Smooth muscle cell (in vitro differentiated cells): Measurements from ENCODE around the gene MTFMT. TPM values are rescaled to one million over a fixed set of nuclear protein-coding genes. Genes with fewer than 3 reads are reported as not detected.
A peak's percentile ranks its signal among the peaks of the same experiment; 100 is the strongest.

Source experiments
- DNase-seq: peaks from one replicate; lab custom pipeline; 2025; ENCODE audit not compliant: unreplicated experiment; lab: John Stamatoyannopoulos, UW
- H2AFZ ChIP-seq: fragments of 200-600 bp; sonication (generic); 2 replicates; pipeline ENCODE4 v1.6.0; 2016; ENCODE audit warnings: antibody characterized with exemption, low read depth, mild to moderate bottlenecking
- H3F3A ChIP-seq: fragments of 200-600 bp; sonication (generic); 2 replicates; pipeline ENCODE4 v1.6.0; 2017; ENCODE audit warnings: antibody characterized with exemption, low read depth
- H3K27ac ChIP-seq: fragments of 200-600 bp; sonication (generic); 2 replicates; pipeline ENCODE4 v1.5.1; 2016; ENCODE audit warnings: low read depth, mild to moderate bottlenecking
- H3K27me3 ChIP-seq: fragments of 200-600 bp; sonication (generic); 2 replicates; pipeline ENCODE4 v1.6.1; 2016; ENCODE audit warnings: low read depth, mild to moderate bottlenecking
- H3K36me3 ChIP-seq: fragments of 200-600 bp; sonication (generic); 2 replicates; pipeline ENCODE4 v1.5.1; 2016; ENCODE audit warnings: low read depth
- H3K4me1 ChIP-seq: fragments of 200-600 bp; sonication (generic); 2 replicates; pipeline ENCODE4 v1.5.1; 2016; ENCODE audit warnings: low read depth
- H3K4me2 ChIP-seq: fragments of 200-600 bp; sonication (generic); 2 replicates; pipeline ENCODE4 v1.6.0; 2016; ENCODE audit warnings: mild to moderate bottlenecking
- H3K4me3 ChIP-seq: fragments of 200-600 bp; sonication (generic); 2 replicates; pipeline ENCODE4 v1.5.1; 2016; ENCODE audit warnings: mild to moderate bottlenecking
- H3K79me2 ChIP-seq: fragments of 200-600 bp; sonication (generic); 2 replicates; pipeline ENCODE4 v1.6.0; 2016; ENCODE audit warnings: low read depth, mild to moderate bottlenecking
- H3K9ac ChIP-seq: fragments of 200-600 bp; sonication (generic); 2 replicates; pipeline ENCODE4 v1.6.0; 2016; ENCODE audit warnings: low read depth
- H3K9me3 ChIP-seq: fragments of 200-600 bp; sonication (generic); replicated peaks from 2 replicates; pipeline ENCODE4 v1.5.1; 2016; ENCODE audit warnings: low read depth
- H4K20me1 ChIP-seq: fragments of 200-600 bp; sonication (generic); 2 replicates; pipeline ENCODE4 v1.6.0; 2016; ENCODE audit warnings: low read depth
- CTCF ChIP-seq: fragments of 200-600 bp; sonication (generic); IDR thresholded peaks from 2 replicates; pipeline ENCODE4 v1.5.1; 2017; ENCODE audit warnings: borderline replicate concordance, mild to moderate bottlenecking, antibody characterized with exemption; ENCODE audit not compliant: insufficient read depth, poor library complexity, severe bottlenecking
- WGBS: methylation state at CpG from one replicate; pipeline ENCODE4 v1.1.7; 2016; ENCODE audit warnings: low lambda C conversion rate; 5-methylcytosine and 5-hydroxymethylcytosine counted together
- polyA plus RNA-seq: library from polyadenylated mRNA; unstranded; fragments of >200 nt; fragmentation: Nextera tagmentation; extraction: Ambion mirVana; gene quantifications from 2 replicates; pipeline ENCODE4 v1.2.1, GENCODE V29; 2016
- total RNA-seq: library from RNA; depleted of rRNA; stranded (reverse); fragments of >200 nt; gene quantifications from 2 replicates; pipeline ENCODE4 v1.2.3, GENCODE V29; 2014

Gene MTFMT
- total and polyA plus RNA-seq, 2 experiments from 2014 or later: 11.3 to 16.8 TPM

GRCh38 chr15:65072027-65072426 lies 42.6 kb upstream of the MTFMT start:
- no peak for DNase-seq

GRCh38 chr15:65071381-65071811 lies 42.0 kb upstream of the MTFMT start:
- TF ChIP-seq CTCF: no peak
- no peaks in the 10 kb centered on the region for H3K27me3 ChIP-seq
- no peak overlapping the region for H3K4me2 ChIP-seq
- no peaks in the 10 kb centered on the region for H3K79me2 ChIP-seq
- peaks cover 9% of the 10 kb centered on the region for H3F3A ChIP-seq
- no peaks in the 10 kb centered on the region for H4K20me1 ChIP-seq
- no peaks in the 10 kb centered on the region for H3K9me3 ChIP-seq
- H2AFZ ChIP-seq: no peak overlapping the region
- no peak overlapping the region for H3K9ac ChIP-seq
- 62% methylated on average over 5 of the region's 5 CpGs for WGBS
- H3K4me3 ChIP-seq: no peak overlapping the region
- H3K4me1 ChIP-seq: peaks cover 14% of the 10 kb centered on the region
- DNase-seq: no peak
- no peaks in the 10 kb centered on the region for H3K36me3 ChIP-seq
- H3K27ac ChIP-seq: no peak overlapping the region

More at GRCh38 chr15:65072027-65072426, 42.6 kb upstream of the MTFMT start:
- peaks cover 9% of the 10 kb centered on the region for H3F3A ChIP-seq
- 50% methylated on average over 1 of the region's 1 CpG for WGBS
- H3K27me3 ChIP-seq: no peaks in the 10 kb centered on the region
- no peaks in the 10 kb centered on the region for H4K20me1 ChIP-seq
- H3K27ac ChIP-seq: no peak overlapping the region
- no peak overlapping the region for H3K4me3 ChIP-seq
- H3K4me2 ChIP-seq: no peak overlapping the region
- no peak overlapping the region for H3K9ac ChIP-seq
- no peak for TF ChIP-seq CTCF
- no peaks in the 10 kb centered on the region for H3K9me3 ChIP-seq
- no peak overlapping the region for H2AFZ ChIP-seq
- H3K79me2 ChIP-seq: no peaks in the 10 kb centered on the region
- H3K36me3 ChIP-seq: no peaks in the 10 kb centered on the region
- H3K4me1 ChIP-seq: peaks cover 8% of the 10 kb centered on the region

GRCh38 chr15:65069779-65070546 lies 40.5 kb upstream of the MTFMT start:
- TF ChIP-seq CTCF: no peak
- no peak for DNase-seq
- Histone ChIP-seq H3K27ac (peak overlapping the region; percentile 54), H3K36me3 (no peaks in the 10 kb centered on the region), H4K20me1 (peaks cover 4% of the 10 kb centered on the region), H3K4me3 (no peak overlapping the region), H3K27me3 (no peaks in the 10 kb centered on the region), H3K4me1 (peaks cover 27% of the 10 kb centered on the region), H3K79me2 (no peaks in the 10 kb centered on the region), H3K4me2 (peak overlapping the region; percentile 1), H3K9ac (no peak overlapping the region), H3K9me3 (no peaks in the 10 kb centered on the region), H3F3A (peaks cover 9% of the 10 kb centered on the region), H2AFZ (no peak overlapping the region)
- WGBS: 80% methylated on average over 5 of the region's 5 CpGs

- H3K4me2 ChIP-seq: peak overlapping the region; percentile 46
- no peak for DNase-seq
- H3K4me3 ChIP-seq: no peak overlapping the region
- no peak overlapping the region for H2AFZ ChIP-seq
- H3K79me2 ChIP-seq: no peaks in the 10 kb centered on the region
- no peaks in the 10 kb centered on the region for H3K9me3 ChIP-seq
- TF ChIP-seq CTCF: no peak
- no peak overlapping the region for H3K9ac ChIP-seq
- H3K4me1 ChIP-seq: peaks cover 27% of the 10 kb centered on the region
- H3K27me3 ChIP-seq: no peaks in the 10 kb centered on the region
- H4K20me1 ChIP-seq: peaks cover 4% of the 10 kb centered on the region
- WGBS: 9% methylated on average over 1 of the region's 1 CpG
- no peaks in the 10 kb centered on the region for H3K36me3 ChIP-seq
- H3K27ac ChIP-seq: peak overlapping the region; percentile 71
- peaks cover 9% of the 10 kb centered on the region for H3F3A ChIP-seq
Observed at GRCh38 chr15:65069179-65069578, 39.7 kb upstream of the MTFMT start.
